Renal cortical epithelial cell (primary cell): ENCODE results near the gene RPGRIP1L. TPM values are rescaled to one million over a fixed set of nuclear protein-coding genes. Genes with fewer than 3 reads are reported as not detected.
"Not testable (repeated sequence)": the region's sequence is repeated elsewhere in the genome, so short reads cannot be mapped to it uniquely, and the experiment has no call there.

Experiments used
- DNase-seq: peaks from one replicate; pipeline ENCODE4 v3.0.0-alpha.2; 2011; ENCODE audit warnings: low read depth
- total RNA-seq: library from RNA; depleted of rRNA; stranded (reverse); fragments of >200 nt; gene quantifications from 2 replicates; pipeline ENCODE4 v1.2.3, GENCODE V29; 2014

RPGRIP1L gene
- total RNA-seq, 1 donor from 2014 or later = 24.2 TPM

- DNase-seq = no peak
Observed at GRCh38 chr16:53712065-53712464, 8.4 kb upstream of the RPGRIP1L start.

GRCh38 chr16:53711390-53711789, 7.7 kb upstream of the RPGRIP1L start:
- DNase-seq = peak; percentile 20

GRCh38 chr16:53708490-53708889, 4.8 kb upstream of the RPGRIP1L start:
- DNase-seq = no peak

- DNase-seq = no peak
Observed at GRCh38 chr16:53707671-53708070, 4.0 kb upstream of the RPGRIP1L start.

- no peak for DNase-seq
Observed at GRCh38 chr16:53704445-53704813, 770 bp upstream of the RPGRIP1L start.

GRCh38 chr16:53698271-53698670, 5.4 kb downstream of the RPGRIP1L start:
- not testable (repeated sequence) for DNase-seq

- DNase-seq = peak; percentile 81
Observed at GRCh38 chr16:53695070-53695469, 8.6 kb downstream of the RPGRIP1L start.

- DNase-seq = no peak
Observed at GRCh38 chr16:53693320-53693719, 10.3 kb downstream of the RPGRIP1L start.

- DNase-seq = no peak
Observed at GRCh38 chr16:53692146-53692545, 11.5 kb downstream of the RPGRIP1L start.

GRCh38 chr16:53690771-53691170, 12.9 kb downstream of the RPGRIP1L start:
- DNase-seq = no peak

GRCh38 chr16:53689636-53690035, 14.0 kb downstream of the RPGRIP1L start:
- no peak for DNase-seq

GRCh38 chr16:53686710-53687109, 16.9 kb downstream of the RPGRIP1L start:
- no peak for DNase-seq

- DNase-seq = not testable (repeated sequence)
Observed at GRCh38 chr16:53685334-53685733, 18.3 kb downstream of the RPGRIP1L start.

- no peak for DNase-seq
Observed at GRCh38 chr16:53681354-53681753, 22.3 kb downstream of the RPGRIP1L start.

GRCh38 chr16:53680756-53681155, 22.9 kb downstream of the RPGRIP1L start:
- no peak for DNase-seq

- no peak for DNase-seq
Observed at GRCh38 chr16:53678756-53679343, 24.8 kb downstream of the RPGRIP1L start.

- no peak for DNase-seq
Observed at GRCh38 chr16:53678155-53678554, 25.5 kb downstream of the RPGRIP1L start.

GRCh38 chr16:53673189-53673588, 30.5 kb downstream of the RPGRIP1L start:
- DNase-seq = no peak

- DNase-seq = no peak
Observed at GRCh38 chr16:53672461-53672860, 31.2 kb downstream of the RPGRIP1L start.

- no peak for DNase-seq
Observed at GRCh38 chr16:53668869-53669268, 34.8 kb downstream of the RPGRIP1L start.

- peak; percentile 7 for DNase-seq
Observed at GRCh38 chr16:53666786-53667415, 36.8 kb downstream of the RPGRIP1L start.

GRCh38 chr16:53664724-53665345, 38.8 kb downstream of the RPGRIP1L start:
- no peak for DNase-seq

- no peak for DNase-seq
Observed at GRCh38 chr16:53662072-53662471, 41.6 kb downstream of the RPGRIP1L start.
